ENCODE results near the gene HRAS. TPM values are rescaled to one million over a fixed set of nuclear protein-coding genes. Genes with fewer than 3 reads are reported as not detected.

HRAS gene
- total and polyA plus RNA-seq, 2 of the 13 experiments (the other 11 are each of a cell fraction or from before 2014, with no cell fraction given), result 32.9 to 50.0 TPM

- TF ChIP-seq, protein P1, sequence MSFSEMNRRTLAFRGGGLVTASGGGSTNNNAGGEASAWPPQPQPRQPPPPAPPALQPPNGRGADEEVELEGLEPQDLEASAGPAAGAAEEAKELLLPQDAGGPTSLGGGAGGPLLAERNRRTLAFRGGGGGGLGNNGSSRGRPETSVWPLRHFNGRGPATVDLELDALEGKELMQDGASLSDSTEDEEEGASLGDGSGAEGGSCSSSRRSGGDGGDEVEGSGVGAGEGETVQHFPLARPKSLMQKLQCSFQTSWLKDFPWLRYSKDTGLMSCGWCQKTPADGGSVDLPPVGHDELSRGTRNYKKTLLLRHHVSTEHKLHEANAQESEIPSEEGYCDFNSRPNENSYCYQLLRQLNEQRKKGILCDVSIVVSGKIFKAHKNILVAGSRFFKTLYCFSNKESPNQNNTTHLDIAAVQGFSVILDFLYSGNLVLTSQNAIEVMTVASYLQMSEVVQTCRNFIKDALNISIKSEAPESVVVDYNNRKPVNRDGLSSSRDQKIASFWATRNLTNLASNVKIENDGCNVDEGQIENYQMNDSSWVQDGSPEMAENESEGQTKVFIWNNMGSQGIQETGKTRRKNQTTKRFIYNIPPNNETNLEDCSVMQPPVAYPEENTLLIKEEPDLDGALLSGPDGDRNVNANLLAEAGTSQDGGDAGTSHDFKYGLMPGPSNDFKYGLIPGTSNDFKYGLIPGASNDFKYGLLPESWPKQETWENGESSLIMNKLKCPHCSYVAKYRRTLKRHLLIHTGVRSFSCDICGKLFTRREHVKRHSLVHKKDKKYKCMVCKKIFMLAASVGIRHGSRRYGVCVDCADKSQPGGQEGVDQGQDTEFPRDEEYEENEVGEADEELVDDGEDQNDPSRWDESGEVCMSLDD (CRISPR knock-in tag; IDR thresholded peaks at IDR 0.05; ENCODE audit: borderline replicate concordance), result no peak
- TF ChIP-seq ZSCAN12 (CRISPR knock-in tag; IDR thresholded peaks at IDR 0.05), result no peak
- no peak for TF ChIP-seq NFIC (IDR thresholded peaks at IDR 0.05; ENCODE audit: low read length)
- TF ChIP-seq ERF (CRISPR knock-in tag; IDR thresholded peaks at IDR 0.05), result no peak
- TF ChIP-seq ZNF652 (CRISPR knock-in tag; IDR thresholded peaks at IDR 0.05; ENCODE audit: borderline replicate concordance, low read depth), result no peak
- no peak for TF ChIP-seq ZBTB42 (CRISPR knock-in tag; IDR thresholded peaks at IDR 0.05)
- 0 out of 2 replicates have a peak, but pooled peaks have one; percentile 64 for TF ChIP-seq ZBTB7A (CRISPR knock-in tag; IDR thresholded peaks at IDR 0.05)
- TF ChIP-seq TOE1 (CRISPR knock-in tag; IDR thresholded peaks at IDR 0.05), result no peak
- TF ChIP-seq, protein P2, sequence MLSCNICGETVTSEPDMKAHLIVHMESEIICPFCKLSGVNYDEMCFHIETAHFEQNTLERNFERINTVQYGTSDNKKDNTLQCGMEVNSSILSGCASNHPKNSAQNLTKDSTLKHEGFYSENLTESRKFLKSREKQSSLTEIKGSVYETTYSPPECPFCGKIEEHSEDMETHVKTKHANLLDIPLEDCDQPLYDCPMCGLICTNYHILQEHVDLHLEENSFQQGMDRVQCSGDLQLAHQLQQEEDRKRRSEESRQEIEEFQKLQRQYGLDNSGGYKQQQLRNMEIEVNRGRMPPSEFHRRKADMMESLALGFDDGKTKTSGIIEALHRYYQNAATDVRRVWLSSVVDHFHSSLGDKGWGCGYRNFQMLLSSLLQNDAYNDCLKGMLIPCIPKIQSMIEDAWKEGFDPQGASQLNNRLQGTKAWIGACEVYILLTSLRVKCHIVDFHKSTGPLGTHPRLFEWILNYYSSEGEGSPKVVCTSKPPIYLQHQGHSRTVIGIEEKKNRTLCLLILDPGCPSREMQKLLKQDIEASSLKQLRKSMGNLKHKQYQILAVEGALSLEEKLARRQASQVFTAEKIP (CRISPR knock-in tag; IDR thresholded peaks at IDR 0.05; ENCODE audit: borderline replicate concordance), result no peak
- no peak for TF ChIP-seq PLRG1 (conservative IDR thresholded peaks at IDR 0.05)
- TF ChIP-seq, protein P3, sequence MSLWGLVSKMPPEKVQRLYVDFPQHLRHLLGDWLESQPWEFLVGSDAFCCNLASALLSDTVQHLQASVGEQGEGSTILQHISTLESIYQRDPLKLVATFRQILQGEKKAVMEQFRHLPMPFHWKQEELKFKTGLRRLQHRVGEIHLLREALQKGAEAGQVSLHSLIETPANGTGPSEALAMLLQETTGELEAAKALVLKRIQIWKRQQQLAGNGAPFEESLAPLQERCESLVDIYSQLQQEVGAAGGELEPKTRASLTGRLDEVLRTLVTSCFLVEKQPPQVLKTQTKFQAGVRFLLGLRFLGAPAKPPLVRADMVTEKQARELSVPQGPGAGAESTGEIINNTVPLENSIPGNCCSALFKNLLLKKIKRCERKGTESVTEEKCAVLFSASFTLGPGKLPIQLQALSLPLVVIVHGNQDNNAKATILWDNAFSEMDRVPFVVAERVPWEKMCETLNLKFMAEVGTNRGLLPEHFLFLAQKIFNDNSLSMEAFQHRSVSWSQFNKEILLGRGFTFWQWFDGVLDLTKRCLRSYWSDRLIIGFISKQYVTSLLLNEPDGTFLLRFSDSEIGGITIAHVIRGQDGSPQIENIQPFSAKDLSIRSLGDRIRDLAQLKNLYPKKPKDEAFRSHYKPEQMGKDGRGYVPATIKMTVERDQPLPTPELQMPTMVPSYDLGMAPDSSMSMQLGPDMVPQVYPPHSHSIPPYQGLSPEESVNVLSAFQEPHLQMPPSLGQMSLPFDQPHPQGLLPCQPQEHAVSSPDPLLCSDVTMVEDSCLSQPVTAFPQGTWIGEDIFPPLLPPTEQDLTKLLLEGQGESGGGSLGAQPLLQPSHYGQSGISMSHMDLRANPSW (CRISPR knock-in tag; IDR thresholded peaks at IDR 0.05; ENCODE audit: borderline replicate concordance), result no peak
- TF ChIP-seq MEIS1 (CRISPR knock-in tag; IDR thresholded peaks at IDR 0.05; ENCODE audit: borderline replicate concordance), result no peak
- no peak for TF ChIP-seq ZSCAN25 (CRISPR knock-in tag; IDR thresholded peaks at IDR 0.05)
- no peak for TF ChIP-seq HNRNPL (IDR thresholded peaks at IDR 0.05; ENCODE audit: low read depth, low read length)
- TF ChIP-seq PREB (CRISPR knock-in tag; IDR thresholded peaks at IDR 0.05), result no peak
- TF ChIP-seq, protein P4, sequence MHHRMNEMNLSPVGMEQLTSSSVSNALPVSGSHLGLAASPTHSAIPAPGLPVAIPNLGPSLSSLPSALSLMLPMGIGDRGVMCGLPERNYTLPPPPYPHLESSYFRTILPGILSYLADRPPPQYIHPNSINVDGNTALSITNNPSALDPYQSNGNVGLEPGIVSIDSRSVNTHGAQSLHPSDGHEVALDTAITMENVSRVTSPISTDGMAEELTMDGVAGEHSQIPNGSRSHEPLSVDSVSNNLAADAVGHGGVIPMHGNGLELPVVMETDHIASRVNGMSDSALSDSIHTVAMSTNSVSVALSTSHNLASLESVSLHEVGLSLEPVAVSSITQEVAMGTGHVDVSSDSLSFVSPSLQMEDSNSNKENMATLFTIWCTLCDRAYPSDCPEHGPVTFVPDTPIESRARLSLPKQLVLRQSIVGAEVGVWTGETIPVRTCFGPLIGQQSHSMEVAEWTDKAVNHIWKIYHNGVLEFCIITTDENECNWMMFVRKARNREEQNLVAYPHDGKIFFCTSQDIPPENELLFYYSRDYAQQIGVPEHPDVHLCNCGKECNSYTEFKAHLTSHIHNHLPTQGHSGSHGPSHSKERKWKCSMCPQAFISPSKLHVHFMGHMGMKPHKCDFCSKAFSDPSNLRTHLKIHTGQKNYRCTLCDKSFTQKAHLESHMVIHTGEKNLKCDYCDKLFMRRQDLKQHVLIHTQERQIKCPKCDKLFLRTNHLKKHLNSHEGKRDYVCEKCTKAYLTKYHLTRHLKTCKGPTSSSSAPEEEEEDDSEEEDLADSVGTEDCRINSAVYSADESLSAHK (CRISPR knock-in tag; IDR thresholded peaks at IDR 0.05; ENCODE audit: borderline replicate concordance), result no peak
- TF ChIP-seq, protein P5, sequence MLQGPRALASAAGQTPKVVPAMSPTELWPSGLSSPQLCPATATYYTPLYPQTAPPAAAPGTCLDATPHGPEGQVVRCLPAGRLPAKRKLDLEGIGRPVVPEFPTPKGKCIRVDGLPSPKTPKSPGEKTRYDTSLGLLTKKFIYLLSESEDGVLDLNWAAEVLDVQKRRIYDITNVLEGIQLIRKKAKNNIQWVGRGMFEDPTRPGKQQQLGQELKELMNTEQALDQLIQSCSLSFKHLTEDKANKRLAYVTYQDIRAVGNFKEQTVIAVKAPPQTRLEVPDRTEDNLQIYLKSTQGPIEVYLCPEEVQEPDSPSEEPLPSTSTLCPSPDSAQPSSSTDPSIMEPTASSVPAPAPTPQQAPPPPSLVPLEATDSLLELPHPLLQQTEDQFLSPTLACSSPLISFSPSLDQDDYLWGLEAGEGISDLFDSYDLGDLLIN (CRISPR knock-in tag; IDR thresholded peaks at IDR 0.05; ENCODE audit: borderline replicate concordance), result no peak
These were observed 40.1 kb upstream of the HRAS start (continued) for GRCh38 chr11:575313-575995.
